NCI-H128 (cell line): Measurements from ENCODE around the gene ITK.
"Not testable (repeated sequence)": the region's sequence is repeated elsewhere in the genome, so short reads cannot be mapped to it uniquely, and the experiment has no call there.

Source experiments
- DNase-seq: peaks from one replicate; lab custom pipeline; 2025; ENCODE audit not compliant: unreplicated experiment; lab: John Stamatoyannopoulos, UW

ITK gene

GRCh38 chr5:157205708-157206107 lies 25.1 kb downstream of the ITK start:
- no peak for DNase-seq

GRCh38 chr5:157210652-157211051 lies 30.0 kb downstream of the ITK start:
- not testable (repeated sequence) for DNase-seq

- no peak for DNase-seq
These were observed 31.7 kb downstream of the ITK start for GRCh38 chr5:157212307-157212706.

- DNase-seq: no peak
These were observed 33.0 kb downstream of the ITK start for GRCh38 chr5:157213527-157214243.

- DNase-seq: no peak
These were observed 33.8 kb downstream of the ITK start for GRCh38 chr5:157214415-157214814.

GRCh38 chr5:157214861-157215513 lies 34.3 kb downstream of the ITK start:
- no peak for DNase-seq

- no peak for DNase-seq
These were observed 35.0 kb downstream of the ITK start for GRCh38 chr5:157215514-157216167.

- DNase-seq: no peak
These were observed 35.9 kb downstream of the ITK start for GRCh38 chr5:157216391-157217142.

- DNase-seq: no peak
These were observed 36.8 kb downstream of the ITK start for GRCh38 chr5:157217289-157218024.

- no peak for DNase-seq
These were observed 39.0 kb downstream of the ITK start for GRCh38 chr5:157219491-157220271.

- no peak for DNase-seq
These were observed 41.3 kb downstream of the ITK start for GRCh38 chr5:157221959-157222358.

- no peak for DNase-seq
These were observed 42.0 kb downstream of the ITK start for GRCh38 chr5:157222506-157223230.

- DNase-seq: no peak
These were observed 45.1 kb downstream of the ITK start for GRCh38 chr5:157225469-157226422.

GRCh38 chr5:157230610-157231009 lies 50.0 kb downstream of the ITK start:
- no peak for DNase-seq

- DNase-seq: no peak
These were observed 52.1 kb downstream of the ITK start for GRCh38 chr5:157232706-157233105.

GRCh38 chr5:157233515-157233914 lies 52.9 kb downstream of the ITK start:
- DNase-seq: no peak

GRCh38 chr5:157236423-157236822 lies 55.8 kb downstream of the ITK start:
- no peak for DNase-seq

GRCh38 chr5:157241483-157241882 lies 60.8 kb downstream of the ITK start:
- no peak for DNase-seq
